Measurements from ENCODE around the gene THPO. TPM values are rescaled to one million over a fixed set of nuclear protein-coding genes. Genes with fewer than 3 reads are reported as not detected.

Gene THPO
- polyA plus RNA-seq, 3 donors: not detected

DNA sequence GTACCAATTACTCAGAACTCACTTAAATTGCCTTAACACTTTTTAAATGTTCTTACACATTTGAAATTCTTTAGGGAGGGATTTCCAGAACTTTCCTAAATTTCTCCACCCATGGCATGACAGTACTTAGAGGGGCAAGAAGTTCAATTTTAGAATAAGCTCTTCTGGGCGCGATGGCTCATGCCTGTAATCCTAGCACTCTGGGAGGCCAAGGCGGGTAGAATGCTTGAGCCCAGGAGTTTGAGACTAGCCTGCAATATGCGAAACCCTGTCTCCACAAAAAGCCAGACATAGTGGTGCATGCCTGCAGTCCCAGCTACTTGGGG lies 30.0 kb downstream of the THPO start:
- peaks cover 25 to 37% of the 10 kb centered on the region in 2 donors for H3K36me3 Mint-ChIP-seq
- H3K9me3 Mint-ChIP-seq: peaks cover 0 to 1% (median 0%) of the 10 kb centered on the region in 7 donors
- TF ChIP-seq, protein P1, sequence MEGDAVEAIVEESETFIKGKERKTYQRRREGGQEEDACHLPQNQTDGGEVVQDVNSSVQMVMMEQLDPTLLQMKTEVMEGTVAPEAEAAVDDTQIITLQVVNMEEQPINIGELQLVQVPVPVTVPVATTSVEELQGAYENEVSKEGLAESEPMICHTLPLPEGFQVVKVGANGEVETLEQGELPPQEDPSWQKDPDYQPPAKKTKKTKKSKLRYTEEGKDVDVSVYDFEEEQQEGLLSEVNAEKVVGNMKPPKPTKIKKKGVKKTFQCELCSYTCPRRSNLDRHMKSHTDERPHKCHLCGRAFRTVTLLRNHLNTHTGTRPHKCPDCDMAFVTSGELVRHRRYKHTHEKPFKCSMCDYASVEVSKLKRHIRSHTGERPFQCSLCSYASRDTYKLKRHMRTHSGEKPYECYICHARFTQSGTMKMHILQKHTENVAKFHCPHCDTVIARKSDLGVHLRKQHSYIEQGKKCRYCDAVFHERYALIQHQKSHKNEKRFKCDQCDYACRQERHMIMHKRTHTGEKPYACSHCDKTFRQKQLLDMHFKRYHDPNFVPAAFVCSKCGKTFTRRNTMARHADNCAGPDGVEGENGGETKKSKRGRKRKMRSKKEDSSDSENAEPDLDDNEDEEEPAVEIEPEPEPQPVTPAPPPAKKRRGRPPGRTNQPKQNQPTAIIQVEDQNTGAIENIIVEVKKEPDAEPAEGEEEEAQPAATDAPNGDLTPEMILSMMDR (IDR thresholded peaks at IDR 0.05): no peak
- intact Hi-C loops (cut with micrococcal nuclease): no loop called here
- Histone ChIP-seq H3K4me3 (replicated peaks in 1 of 3; ENCODE audit: low read depth in 2 of 3, low read length in 3 of 3) (no peak overlapping the region), H3K27me3 (ENCODE audit: control insufficient read depth in 2 of 2, insufficient read depth in 2 of 2, low read length in 2 of 2) (no peaks in the 10 kb centered on the region), H3K9ac (ENCODE audit: insufficient read depth, low read length, poor library complexity, severe bottlenecking) (no peak overlapping the region), H3K4me1 (ENCODE audit: control insufficient read depth in 1 of 2, insufficient read depth in 2 of 2, low read length in 2 of 2) (no peaks in the 10 kb centered on the region), H3K36me3 (replicated peaks in 1 of 2; ENCODE audit: control insufficient read depth in 1 of 2, insufficient read depth in 2 of 2, low read length in 2 of 2) (peaks cover 15 to 25% of the 10 kb centered on the region in 2 donors), H2AFZ (ENCODE audit: insufficient read depth, low read depth, low read length, poor library complexity, severe bottlenecking) (no peak overlapping the region), H4K20me1 (ENCODE audit: insufficient read depth, low read length) (no peaks in the 10 kb centered on the region), H3K27ac (ENCODE audit: low read depth in 1 of 2, low read length in 2 of 2) (no peak overlapping the region), H3K9me3 (replicated peaks in 1 of 2; ENCODE audit: control insufficient read depth in 1 of 2, insufficient read depth in 1 of 2, low read length in 2 of 2) (no peaks in the 10 kb centered on the region), H3K4me2 (replicated peaks; ENCODE audit: extremely low read depth, low read length, poor library complexity, severe bottlenecking) (no peak overlapping the region), H3K79me2 (ENCODE audit: insufficient read depth, low read length) (no peaks in the 10 kb centered on the region)
- no peak overlapping the region for H3K4me3 Mint-ChIP-seq
- no peak overlapping the region for H3K27ac Mint-ChIP-seq
- peaks cover 6% of the 10 kb centered on the region for H3K4me1 Mint-ChIP-seq
- no peak for DNase-seq
- peaks cover 0 to 3% (median 1%) of the 10 kb centered on the region in 3 donors for H3K27me3 Mint-ChIP-seq (ENCODE audit: low read depth in 3 of 3)
- 86% methylated on average over 1 of the region's 4 CpGs for WGBS (ENCODE audit: insufficient coverage)

DNA sequence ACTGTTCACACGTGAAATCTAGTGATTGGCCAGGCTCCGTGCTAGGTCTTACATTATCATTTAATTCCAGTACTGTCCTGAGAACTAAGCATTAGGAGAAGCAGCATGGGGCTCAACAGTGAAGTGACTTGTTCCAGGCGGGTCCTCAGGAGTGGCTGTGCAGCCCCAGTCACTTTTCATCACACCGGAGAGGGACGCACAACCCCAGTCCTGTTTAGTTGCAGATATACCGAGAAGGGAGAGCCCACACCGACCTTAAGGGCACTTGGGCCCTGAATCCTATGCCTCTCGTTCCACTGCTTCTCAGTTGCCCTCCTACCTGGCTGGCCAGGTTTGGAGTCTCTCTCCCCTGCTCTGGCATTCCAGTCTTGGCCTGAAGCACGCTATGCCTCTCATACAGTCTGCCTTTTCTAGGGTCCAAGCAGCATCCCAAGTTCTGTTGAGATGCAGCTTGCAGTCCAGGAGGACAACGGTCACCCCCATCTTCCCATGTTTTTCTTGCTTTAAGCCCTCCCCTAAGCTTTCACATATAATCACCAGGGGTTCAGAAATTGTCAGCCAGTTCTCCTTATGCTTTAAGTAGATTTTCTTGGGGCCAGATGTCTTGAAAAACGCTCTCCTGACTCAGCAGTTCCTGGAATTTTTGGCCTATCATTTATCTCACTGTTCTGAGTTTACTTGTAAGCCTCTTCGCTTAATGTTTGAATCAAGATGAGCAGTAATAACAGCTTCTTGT lies 30.5 kb downstream of the THPO start:
- no peaks in the 10 kb centered on the region for H3K27me3 ChIP-seq (ENCODE audit: control insufficient read depth in 2 of 2, insufficient read depth in 2 of 2, low read length in 2 of 2)
- Mint-ChIP-seq H3K27ac (no peak overlapping the region), H3K36me3 (peaks cover 29 to 42% of the 10 kb centered on the region in 2 donors), H3K4me3 (no peak overlapping the region), H3K9me3 (peaks cover 0 to 1% (median 0%) of the 10 kb centered on the region in 7 donors), H3K4me1 (peaks cover 6% of the 10 kb centered on the region), H3K27me3 (ENCODE audit: low read depth in 3 of 3) (peaks cover 0 to 3% (median 1%) of the 10 kb centered on the region in 3 donors)
- H3K36me3 ChIP-seq (replicated peaks in 1 of 2; ENCODE audit: control insufficient read depth in 1 of 2, insufficient read depth in 2 of 2, low read length in 2 of 2): peaks cover 21 to 31% of the 10 kb centered on the region in 2 donors
- no peak for DNase-seq
- intact Hi-C loops (cut with micrococcal nuclease): no loop called here
- no peak overlapping the region for H3K4me3 ChIP-seq (replicated peaks in 1 of 3; ENCODE audit: low read depth in 2 of 3, low read length in 3 of 3)
- H3K4me2 ChIP-seq (replicated peaks; ENCODE audit: extremely low read depth, low read length, poor library complexity, severe bottlenecking): no peak overlapping the region
- H3K4me1 ChIP-seq (ENCODE audit: control insufficient read depth in 1 of 2, insufficient read depth in 2 of 2, low read length in 2 of 2): no peaks in the 10 kb centered on the region
- no peaks in the 10 kb centered on the region for H4K20me1 ChIP-seq (ENCODE audit: insufficient read depth, low read length)
- no peak overlapping the region for H3K9ac ChIP-seq (ENCODE audit: insufficient read depth, low read length, poor library complexity, severe bottlenecking)
- no peaks in the 10 kb centered on the region for H3K79me2 ChIP-seq (ENCODE audit: insufficient read depth, low read length)
- no peak overlapping the region for H2AFZ ChIP-seq (ENCODE audit: insufficient read depth, low read depth, low read length, poor library complexity, severe bottlenecking)
- no peaks in the 10 kb centered on the region for H3K9me3 ChIP-seq (replicated peaks in 1 of 2; ENCODE audit: control insufficient read depth in 1 of 2, insufficient read depth in 1 of 2, low read length in 2 of 2)
- TF ChIP-seq, protein P1 (IDR thresholded peaks at IDR 0.05): no peak
- WGBS (ENCODE audit: insufficient coverage): 79% methylated on average over 7 of the region's 12 CpGs
- no peak overlapping the region for H3K27ac ChIP-seq (ENCODE audit: low read depth in 1 of 2, low read length in 2 of 2)
